Measurements from ENCODE around the gene RNASE7. TPM values are rescaled to one million over a fixed set of nuclear protein-coding genes. Genes with fewer than 3 reads are reported as not detected.

Gene RNASE7
- polyA plus RNA-seq, 6 donors from 2014 or later = not detected

DNA sequence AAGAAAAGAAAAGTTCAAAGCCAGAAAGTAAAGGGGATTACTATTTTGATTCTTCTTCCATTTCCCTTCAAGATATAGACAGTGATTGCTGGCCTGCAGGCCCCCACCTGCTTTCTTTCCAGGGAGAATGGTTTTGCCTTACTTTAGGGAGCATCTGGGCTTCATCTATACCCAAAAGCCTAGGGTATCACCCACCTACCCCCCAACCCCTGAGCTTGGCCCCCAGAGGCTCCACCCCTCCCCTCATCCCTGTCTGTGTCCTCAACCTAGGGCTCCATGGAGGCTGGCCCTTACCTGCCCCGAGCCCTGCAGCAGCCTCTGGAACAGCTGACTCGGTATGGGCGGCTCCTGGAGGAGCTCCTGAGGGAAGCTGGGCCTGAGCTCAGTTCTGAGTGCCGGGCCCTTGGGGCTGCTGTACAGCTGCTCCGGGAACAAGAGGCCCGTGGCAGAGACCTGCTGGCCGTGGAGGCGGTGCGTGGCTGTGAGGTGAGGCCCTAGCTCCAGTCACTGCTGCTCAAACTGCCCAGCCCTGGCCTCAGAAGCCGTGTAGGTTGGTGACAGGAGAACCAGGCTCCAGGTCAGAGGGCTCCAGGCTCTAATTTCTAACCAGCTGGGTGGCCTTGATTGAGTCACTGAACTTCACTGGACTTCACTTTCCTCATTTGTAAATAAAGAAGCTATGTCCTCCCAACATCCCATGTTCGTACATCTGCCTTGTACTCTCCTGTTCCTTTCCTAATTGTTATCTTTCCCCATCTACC, 41.6 kb downstream of the RNASE7 start:
- H3K4me1 Mint-ChIP-seq = peaks cover 16 to 19% (median 17%) of the 10 kb centered on the region in 3 donors
- peaks cover 0 to 8% (median 6%) of the 10 kb centered on the region in 3 donors for H3K27me3 Mint-ChIP-seq
- H3K9me3 Mint-ChIP-seq = no peaks in the 10 kb centered on the region
- no peak for ATAC-seq (ENCODE audit: low read depth in 2 of 2)
- peak overlapping the region in 4 of 6 donors; percentile 18 to 92 (median 74) for H3K27ac Mint-ChIP-seq
- no peak for DNase-seq
- H3K36me3 Mint-ChIP-seq = no peaks in the 10 kb centered on the region
- H3K4me3 Mint-ChIP-seq = peak overlapping the region in 1 of 8 donors; percentile 74

DNA sequence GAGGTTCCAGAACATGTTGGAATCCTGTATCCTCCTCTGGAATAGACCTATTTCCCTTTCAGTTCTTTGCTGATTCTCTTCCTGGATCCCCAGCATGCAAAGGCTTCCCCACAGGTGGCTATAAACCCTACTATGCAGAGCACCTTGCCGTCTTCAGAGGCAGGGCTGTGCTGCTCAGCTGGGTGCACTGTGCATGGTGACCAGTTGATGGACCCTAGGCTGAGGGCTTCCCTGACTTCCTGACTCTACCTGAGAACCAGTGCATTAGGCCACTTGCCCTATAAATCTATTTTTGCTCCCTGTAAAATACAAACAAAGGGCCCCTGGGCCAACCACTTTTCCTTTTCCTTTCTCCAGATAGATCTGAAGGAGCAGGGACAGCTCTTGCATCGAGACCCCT, 42.2 kb downstream of the RNASE7 start:
- H3K9me3 Mint-ChIP-seq = no peaks in the 10 kb centered on the region
- H3K27ac Mint-ChIP-seq = peak overlapping the region in 4 of 6 donors; percentile 18 to 92 (median 74)
- no peaks in the 10 kb centered on the region for H3K36me3 Mint-ChIP-seq
- ATAC-seq (ENCODE audit: low read depth in 2 of 2) (no peak), DNase-seq (no peak)
- H3K4me3 Mint-ChIP-seq = no peak overlapping the region
- peaks cover 16 to 22% (median 17%) of the 10 kb centered on the region in 3 donors for H3K4me1 Mint-ChIP-seq
- H3K27me3 Mint-ChIP-seq = peaks cover 0 to 8% (median 6%) of the 10 kb centered on the region in 3 donors

DNA sequence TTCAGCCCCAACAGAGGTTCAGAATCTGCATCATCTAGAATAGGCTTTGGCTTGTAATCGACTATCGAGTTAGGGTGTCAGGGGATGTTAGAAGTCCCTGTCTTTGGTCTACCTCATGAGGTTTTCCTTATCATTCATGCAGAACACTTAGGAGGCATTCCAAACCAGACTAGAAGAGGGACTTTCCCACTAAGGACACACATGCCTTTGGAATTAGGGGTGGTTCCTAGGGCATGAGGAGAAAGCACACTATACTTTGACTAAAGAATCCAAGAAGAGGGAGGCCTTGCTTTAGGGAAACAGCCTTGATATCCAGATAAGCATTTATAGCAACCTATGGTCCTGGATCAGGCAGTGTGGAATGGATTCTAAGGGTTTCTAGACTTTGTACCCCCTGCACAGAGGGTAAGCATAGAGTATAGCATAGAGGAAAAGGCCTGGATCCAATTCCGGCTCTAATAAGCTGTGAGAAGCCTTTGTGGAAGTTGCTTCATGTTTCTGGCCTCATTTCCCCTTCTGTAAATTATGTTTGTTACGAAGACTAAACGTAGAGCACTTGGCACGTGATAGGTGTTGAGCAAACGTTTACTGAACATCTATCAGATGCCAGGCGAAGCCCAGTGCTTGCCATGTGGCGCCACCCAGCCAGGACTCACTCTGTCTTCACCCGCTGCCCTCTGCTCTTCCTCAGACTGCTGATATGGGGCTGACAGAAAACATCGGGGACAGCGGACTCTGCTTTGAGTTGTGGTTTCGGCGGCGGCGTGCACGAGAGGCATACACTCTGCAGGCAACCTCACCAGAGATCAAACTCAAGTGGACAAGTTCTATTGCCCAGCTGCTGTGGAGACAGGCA, 43.1 kb downstream of the RNASE7 start:
- H3K27ac Mint-ChIP-seq = peak overlapping the region in 3 of 6 donors; percentile 24 to 82 (median 70)
- DNase-seq (no peak), ATAC-seq (ENCODE audit: low read depth in 2 of 2) (no peak)
- peaks cover 16 to 22% (median 17%) of the 10 kb centered on the region in 3 donors for H3K4me1 Mint-ChIP-seq
- H3K9me3 Mint-ChIP-seq = no peaks in the 10 kb centered on the region
- no peak overlapping the region for H3K4me3 Mint-ChIP-seq
- peaks cover 0 to 6% (median 5%) of the 10 kb centered on the region in 3 donors for H3K27me3 Mint-ChIP-seq
- no peaks in the 10 kb centered on the region for H3K36me3 Mint-ChIP-seq

DNA sequence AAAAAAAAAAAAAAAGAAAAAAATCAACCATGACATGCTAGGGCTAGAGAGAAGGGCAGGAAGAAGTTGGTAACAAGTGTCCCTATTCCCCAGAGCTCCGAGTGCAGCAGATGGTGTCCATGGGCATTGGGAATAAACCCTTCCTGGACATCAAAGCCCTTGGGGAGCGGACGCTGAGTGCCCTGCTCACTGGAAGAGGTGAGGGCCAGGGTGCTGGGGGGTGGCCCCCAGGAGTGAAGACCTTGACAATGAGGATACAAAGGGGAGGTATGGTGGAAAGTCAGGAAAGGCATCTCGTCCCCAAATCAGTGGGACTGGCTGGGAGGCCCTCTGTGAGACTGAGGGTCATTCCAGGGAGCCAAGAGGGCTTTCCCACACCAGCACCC, 44.7 kb downstream of the RNASE7 start:
- Mint-ChIP-seq H3K4me3 (peak overlapping the region in 1 of 8 donors; percentile 65), H3K36me3 (no peaks in the 10 kb centered on the region), H3K9me3 (no peaks in the 10 kb centered on the region), H3K27me3 (peaks cover 0 to 6% (median 0%) of the 10 kb centered on the region in 3 donors), H3K4me1 (peaks cover 16 to 24% (median 22%) of the 10 kb centered on the region in 3 donors), H3K27ac (peak overlapping the region; percentile 82 to 98 (median 94))
- no peak for DNase-seq
- ATAC-seq (ENCODE audit: low read depth in 2 of 2) = no peak

GRCh38 chr14:21087294-21088091, 45.3 kb downstream of the RNASE7 start:
- H3K4me1 Mint-ChIP-seq = peaks cover 17 to 27% (median 22%) of the 10 kb centered on the region in 3 donors
- DNase-seq (peak; percentile 76), ATAC-seq (ENCODE audit: low read depth in 2 of 2) (peak; percentile 85 to 91)
- peak overlapping the region; percentile 82 to 98 (median 96) for H3K27ac Mint-ChIP-seq
- peak overlapping the region in 4 of 8 donors; percentile 7 to 65 (median 24) for H3K4me3 Mint-ChIP-seq
- H3K36me3 Mint-ChIP-seq = no peaks in the 10 kb centered on the region
- H3K27me3 Mint-ChIP-seq = peaks cover 0 to 7% (median 0%) of the 10 kb centered on the region in 3 donors
- H3K9me3 Mint-ChIP-seq = no peaks in the 10 kb centered on the region

GRCh38 chr14:21088687-21089086, 46.5 kb downstream of the RNASE7 start:
- Mint-ChIP-seq H3K27ac (peak overlapping the region; percentile 65 to 97 (median 80)), H3K4me1 (peaks cover 21 to 33% (median 25%) of the 10 kb centered on the region in 3 donors), H3K4me3 (peak overlapping the region in 1 of 8 donors; percentile 37), H3K36me3 (no peaks in the 10 kb centered on the region), H3K27me3 (peaks cover 0 to 15% (median 0%) of the 10 kb centered on the region in 3 donors), H3K9me3 (no peaks in the 10 kb centered on the region)
- ATAC-seq (ENCODE audit: low read depth in 2 of 2) = no peak
- no peak for DNase-seq

DNA sequence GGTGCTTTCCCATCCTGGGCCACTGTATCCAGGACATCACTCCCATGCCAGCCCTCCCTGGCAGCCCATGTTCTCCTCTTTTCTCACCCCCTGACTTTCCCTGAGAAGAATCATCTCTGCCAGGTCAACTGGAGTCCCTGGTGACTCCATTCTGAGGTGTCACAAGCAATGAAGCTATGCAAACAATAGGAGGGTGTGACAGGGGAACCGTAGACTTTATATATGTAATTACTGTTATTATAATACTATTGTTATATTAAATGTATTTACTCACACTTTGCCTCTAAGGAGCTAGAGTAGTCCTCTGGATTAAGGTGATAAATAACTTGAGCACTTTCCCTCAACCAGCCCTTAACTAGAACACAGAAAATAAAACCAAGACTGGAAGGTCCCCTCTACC, 47.1 kb downstream of the RNASE7 start:
- Mint-ChIP-seq H3K36me3 (no peaks in the 10 kb centered on the region), H3K27ac (peak overlapping the region; percentile 14 to 84 (median 78)), H3K27me3 (peaks cover 0 to 12% (median 0%) of the 10 kb centered on the region in 3 donors), H3K4me1 (peaks cover 21 to 33% (median 25%) of the 10 kb centered on the region in 3 donors), H3K9me3 (no peaks in the 10 kb centered on the region), H3K4me3 (peak overlapping the region in 1 of 8 donors; percentile 37)
- DNase-seq = no peak
- no peak for ATAC-seq (ENCODE audit: low read depth in 2 of 2)

DNA sequence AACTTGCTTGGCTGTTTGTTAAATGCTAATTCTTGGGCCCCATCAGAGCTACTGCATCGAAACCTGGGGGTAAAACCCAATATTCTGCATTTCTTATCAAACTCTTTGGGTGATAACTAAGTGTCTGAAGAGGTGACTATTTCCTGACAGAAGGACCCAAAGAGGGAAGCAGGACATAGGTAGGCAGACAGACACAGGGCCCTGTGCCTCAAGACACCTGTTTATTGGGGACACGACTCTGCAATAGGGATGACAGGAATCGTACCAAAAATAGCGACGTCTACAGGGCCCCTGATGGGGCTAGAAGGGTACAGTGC, 47.7 kb downstream of the RNASE7 start:
- Mint-ChIP-seq H3K4me1 (peaks cover 21 to 33% (median 25%) of the 10 kb centered on the region in 3 donors), H3K27me3 (peaks cover 0 to 10% (median 0%) of the 10 kb centered on the region in 3 donors), H3K9me3 (no peaks in the 10 kb centered on the region), H3K27ac (peak overlapping the region in 3 of 6 donors; percentile 31 to 82 (median 37)), H3K4me3 (no peak overlapping the region), H3K36me3 (no peaks in the 10 kb centered on the region)
- DNase-seq (no peak), ATAC-seq (ENCODE audit: low read depth in 2 of 2) (no peak)

GRCh38 chr14:21090194-21090939, 48.2 kb downstream of the RNASE7 start:
- Mint-ChIP-seq H3K9me3 (no peaks in the 10 kb centered on the region), H3K27ac (peak overlapping the region in 3 of 6 donors; percentile 21 to 82 (median 56)), H3K4me3 (no peak overlapping the region), H3K27me3 (peaks cover 0 to 10% (median 0%) of the 10 kb centered on the region in 3 donors), H3K4me1 (peaks cover 21 to 33% (median 25%) of the 10 kb centered on the region in 3 donors), H3K36me3 (no peaks in the 10 kb centered on the region)
- no peak for DNase-seq
- no peak for ATAC-seq (ENCODE audit: low read depth in 2 of 2)

GRCh38 chr14:21090940-21091663, 48.9 kb downstream of the RNASE7 start:
- Mint-ChIP-seq H3K4me1 (peaks cover 21 to 33% (median 25%) of the 10 kb centered on the region in 3 donors), H3K27me3 (peaks cover 0 to 10% (median 0%) of the 10 kb centered on the region in 3 donors), H3K36me3 (no peaks in the 10 kb centered on the region), H3K9me3 (no peaks in the 10 kb centered on the region), H3K4me3 (no peak overlapping the region), H3K27ac (peak overlapping the region in 1 of 6 donors; percentile 76)
- no peak for DNase-seq
- no peak for ATAC-seq (ENCODE audit: low read depth in 2 of 2)

DNA sequence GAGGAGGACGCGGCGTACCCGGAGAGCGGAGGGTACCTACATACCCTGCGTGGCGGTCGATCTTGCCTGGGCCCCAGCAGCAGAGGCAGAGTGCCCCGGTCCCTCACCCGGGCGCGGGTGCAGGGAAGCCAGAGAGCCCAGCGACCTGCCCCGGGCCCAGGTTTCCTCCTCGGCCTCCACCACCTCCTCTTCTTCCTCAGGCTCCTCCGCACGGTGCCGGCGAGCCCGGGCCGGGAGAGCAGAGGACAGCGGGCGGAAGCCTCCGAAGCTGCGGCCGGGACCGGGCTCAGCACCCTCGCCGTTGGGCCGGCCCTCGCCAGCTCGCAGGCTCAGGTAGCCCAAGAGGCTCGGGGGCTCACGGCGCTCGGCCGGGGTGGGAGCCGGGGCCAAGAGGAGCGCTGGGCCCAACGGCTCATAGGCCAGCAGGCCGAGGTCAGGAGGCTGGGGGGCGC, 49.7 kb downstream of the RNASE7 start:
- no peak for ATAC-seq (ENCODE audit: low read depth in 2 of 2)
- H3K27ac Mint-ChIP-seq = no peak overlapping the region
- H3K36me3 Mint-ChIP-seq = no peaks in the 10 kb centered on the region
- H3K9me3 Mint-ChIP-seq = no peaks in the 10 kb centered on the region
- H3K27me3 Mint-ChIP-seq = peaks cover 0 to 10% (median 0%) of the 10 kb centered on the region in 3 donors
- peaks cover 16 to 27% (median 21%) of the 10 kb centered on the region in 3 donors for H3K4me1 Mint-ChIP-seq
- DNase-seq = no peak
- H3K4me3 Mint-ChIP-seq = no peak overlapping the region

Measured in naive B cell (primary cell).